WTC11 (cell line): ENCODE measurements around the gene CCR9. TPM values are rescaled to one million over a fixed set of nuclear protein-coding genes. Genes with fewer than 3 reads are reported as not detected.

ENCODE experiments used
- ATAC-seq: fragments of 200-7000 bp; cut with Tn5 transposase; 2 replicates; pipeline ENCODE4 v1.10.0; 2021; ENCODE audit warnings: mild to moderate bottlenecking, moderate library complexity
- CTCF ChIA-PET: fragments of 300-600 bp; sonication (Branson Sonifier 250); formaldehyde crosslinking; loops from one replicate; lab custom pipeline; 2021; ENCODE audit warnings: antibody characterized with exemption; lab: Charles Lee
- POLR2A ChIA-PET: fragments of 350-600 bp; sonication (Branson Sonifier 250); formaldehyde crosslinking; loops from one replicate; lab custom pipeline; 2021; ENCODE audit warnings: antibody characterized with exemption; lab: Charles Lee
- DNase-seq: peaks from one replicate; pipeline ENCODE4 v3.0.0; 2021; ENCODE audit warnings: low spot score
- H3K27ac Mint-ChIP-seq: 2 replicates; pipeline ENCODE4 v1.8.0; 2021; ENCODE audit warnings: mixed read lengths
- H3K27me3 Mint-ChIP-seq: 2 replicates; pipeline ENCODE4 v1.8.0; 2021; ENCODE audit warnings: low read depth, mild to moderate bottlenecking, moderate library complexity, mixed read lengths
- H3K36me3 Mint-ChIP-seq: 2 replicates; pipeline ENCODE4 v1.8.0; 2021; ENCODE audit warnings: mixed read lengths
- H3K4me1 Mint-ChIP-seq: 2 replicates; pipeline ENCODE4 v1.8.0; 2022; ENCODE audit warnings: mixed read lengths
- H3K4me3 Mint-ChIP-seq: 2 replicates; pipeline ENCODE4 v1.8.0; 2021; ENCODE audit warnings: mild to moderate bottlenecking, moderate library complexity, mixed read lengths
- H3K9me3 Mint-ChIP-seq: 2 replicates; pipeline ENCODE4 v1.8.0; 2021; ENCODE audit warnings: mixed read lengths
- CBFB ChIP-seq: sonication (generic); formaldehyde crosslinking; IDR thresholded peaks from 2 replicates; pipeline ENCODE4 v1.8.1; 2022; ENCODE audit warnings: mild to moderate bottlenecking, low read depth, missing genetic modification reagents
- FOXJ3 ChIP-seq: sonication (generic); formaldehyde crosslinking; IDR thresholded peaks from 2 replicates; pipeline ENCODE4 v1.9.0; 2021; ENCODE audit warnings: missing genetic modification reagents, mild to moderate bottlenecking, borderline replicate concordance
- FOXP1 ChIP-seq: sonication (generic); formaldehyde crosslinking; IDR thresholded peaks from 2 replicates; pipeline ENCODE4 v1.8.0; 2022; ENCODE audit warnings: missing genetic modification reagents, mild to moderate bottlenecking, moderate library complexity, borderline replicate concordance
- NFE2L1 ChIP-seq: sonication (generic); formaldehyde crosslinking; IDR thresholded peaks from 2 replicates; pipeline ENCODE4 v1.8.1; 2023; ENCODE audit warnings: missing genetic modification reagents
- ZBTB21 ChIP-seq: sonication (generic); formaldehyde crosslinking; IDR thresholded peaks from 2 replicates; pipeline ENCODE4 v1.8.1; 2023; ENCODE audit warnings: mild to moderate bottlenecking, missing genetic modification reagents, borderline replicate concordance
- ZNF532 ChIP-seq: fragments of 250-450 bp; sonication (Bioruptor Pico); IDR thresholded peaks from 2 replicates; pipeline ENCODE4 v1.9.0; 2021; ENCODE audit warnings: mild to moderate bottlenecking, borderline replicate concordance
- total RNA-seq: library from RNA; stranded (reverse); gene quantifications from 3 replicates; pipeline ENCODE4 v1.2.3, GENCODE V29; 2021
- TF ChIP-seq, protein P1 (sequence below): sonication (generic); formaldehyde crosslinking; conservative IDR thresholded peaks from 2 replicates; pipeline ENCODE4 v1.8.1; 2023; ENCODE audit warnings: mild to moderate bottlenecking, low read depth, missing genetic modification reagents, moderate library complexity
- TF ChIP-seq, protein P2 (sequence below): sonication (generic); formaldehyde crosslinking; IDR thresholded peaks from 2 replicates; pipeline ENCODE4 v1.8.1; 2023; ENCODE audit warnings: mild to moderate bottlenecking, missing genetic modification reagents, borderline replicate concordance
- TF ChIP-seq, protein P3 (sequence below): fragments of 250-450 bp; sonication (Bioruptor Pico); IDR thresholded peaks from 2 replicates; pipeline ENCODE4 v1.9.0; 2021; ENCODE audit warnings: mild to moderate bottlenecking
- TF ChIP-seq, protein P4 (sequence below): sonication (generic); formaldehyde crosslinking; IDR thresholded peaks from 2 replicates; pipeline ENCODE4 v1.8.0; 2022; ENCODE audit warnings: mild to moderate bottlenecking, missing genetic modification reagents
- TF ChIP-seq, protein P5 (sequence below): sonication (generic); formaldehyde crosslinking; IDR thresholded peaks from 2 replicates; pipeline ENCODE4 v1.8.1; 2022; ENCODE audit warnings: mild to moderate bottlenecking, moderate library complexity, missing genetic modification reagents

Gene CCR9
- total RNA-seq, 1 experiment from 2014 or later: not detected

GRCh38 chr3:45948311-45948781 is 62.0 kb downstream of the CCR9 start:
- no peaks in the 10 kb centered on the region for H3K4me1 Mint-ChIP-seq
- no peaks in the 10 kb centered on the region for H3K9me3 Mint-ChIP-seq
- ChIA-PET POLR2A (no interaction called here), CTCF (interaction anchor here (0.5 to 1.0 kb wide), 2 partner anchors 10 to 849 kb away, joined by 3 to 5 read pairs; no protein-coding TSS in a partner anchor)
- TF ChIP-seq, protein P1, sequence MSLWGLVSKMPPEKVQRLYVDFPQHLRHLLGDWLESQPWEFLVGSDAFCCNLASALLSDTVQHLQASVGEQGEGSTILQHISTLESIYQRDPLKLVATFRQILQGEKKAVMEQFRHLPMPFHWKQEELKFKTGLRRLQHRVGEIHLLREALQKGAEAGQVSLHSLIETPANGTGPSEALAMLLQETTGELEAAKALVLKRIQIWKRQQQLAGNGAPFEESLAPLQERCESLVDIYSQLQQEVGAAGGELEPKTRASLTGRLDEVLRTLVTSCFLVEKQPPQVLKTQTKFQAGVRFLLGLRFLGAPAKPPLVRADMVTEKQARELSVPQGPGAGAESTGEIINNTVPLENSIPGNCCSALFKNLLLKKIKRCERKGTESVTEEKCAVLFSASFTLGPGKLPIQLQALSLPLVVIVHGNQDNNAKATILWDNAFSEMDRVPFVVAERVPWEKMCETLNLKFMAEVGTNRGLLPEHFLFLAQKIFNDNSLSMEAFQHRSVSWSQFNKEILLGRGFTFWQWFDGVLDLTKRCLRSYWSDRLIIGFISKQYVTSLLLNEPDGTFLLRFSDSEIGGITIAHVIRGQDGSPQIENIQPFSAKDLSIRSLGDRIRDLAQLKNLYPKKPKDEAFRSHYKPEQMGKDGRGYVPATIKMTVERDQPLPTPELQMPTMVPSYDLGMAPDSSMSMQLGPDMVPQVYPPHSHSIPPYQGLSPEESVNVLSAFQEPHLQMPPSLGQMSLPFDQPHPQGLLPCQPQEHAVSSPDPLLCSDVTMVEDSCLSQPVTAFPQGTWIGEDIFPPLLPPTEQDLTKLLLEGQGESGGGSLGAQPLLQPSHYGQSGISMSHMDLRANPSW (CRISPR knock-in tag): no peak
- TF ChIP-seq ZNF532 (CRISPR knock-in tag) (no peak), ZBTB21 (CRISPR knock-in tag) (no peak), FOXJ3 (CRISPR knock-in tag) (no peak), NFE2L1 (no peak), FOXP1 (no peak), CBFB (CRISPR knock-in tag) (no peak)
- TF ChIP-seq, protein P2, sequence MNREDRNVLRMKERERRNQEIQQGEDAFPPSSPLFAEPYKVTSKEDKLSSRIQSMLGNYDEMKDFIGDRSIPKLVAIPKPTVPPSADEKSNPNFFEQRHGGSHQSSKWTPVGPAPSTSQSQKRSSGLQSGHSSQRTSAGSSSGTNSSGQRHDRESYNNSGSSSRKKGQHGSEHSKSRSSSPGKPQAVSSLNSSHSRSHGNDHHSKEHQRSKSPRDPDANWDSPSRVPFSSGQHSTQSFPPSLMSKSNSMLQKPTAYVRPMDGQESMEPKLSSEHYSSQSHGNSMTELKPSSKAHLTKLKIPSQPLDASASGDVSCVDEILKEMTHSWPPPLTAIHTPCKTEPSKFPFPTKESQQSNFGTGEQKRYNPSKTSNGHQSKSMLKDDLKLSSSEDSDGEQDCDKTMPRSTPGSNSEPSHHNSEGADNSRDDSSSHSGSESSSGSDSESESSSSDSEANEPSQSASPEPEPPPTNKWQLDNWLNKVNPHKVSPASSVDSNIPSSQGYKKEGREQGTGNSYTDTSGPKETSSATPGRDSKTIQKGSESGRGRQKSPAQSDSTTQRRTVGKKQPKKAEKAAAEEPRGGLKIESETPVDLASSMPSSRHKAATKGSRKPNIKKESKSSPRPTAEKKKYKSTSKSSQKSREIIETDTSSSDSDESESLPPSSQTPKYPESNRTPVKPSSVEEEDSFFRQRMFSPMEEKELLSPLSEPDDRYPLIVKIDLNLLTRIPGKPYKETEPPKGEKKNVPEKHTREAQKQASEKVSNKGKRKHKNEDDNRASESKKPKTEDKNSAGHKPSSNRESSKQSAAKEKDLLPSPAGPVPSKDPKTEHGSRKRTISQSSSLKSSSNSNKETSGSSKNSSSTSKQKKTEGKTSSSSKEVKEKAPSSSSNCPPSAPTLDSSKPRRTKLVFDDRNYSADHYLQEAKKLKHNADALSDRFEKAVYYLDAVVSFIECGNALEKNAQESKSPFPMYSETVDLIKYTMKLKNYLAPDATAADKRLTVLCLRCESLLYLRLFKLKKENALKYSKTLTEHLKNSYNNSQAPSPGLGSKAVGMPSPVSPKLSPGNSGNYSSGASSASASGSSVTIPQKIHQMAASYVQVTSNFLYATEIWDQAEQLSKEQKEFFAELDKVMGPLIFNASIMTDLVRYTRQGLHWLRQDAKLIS (CRISPR knock-in tag): no peak
- TF ChIP-seq, protein P3, sequence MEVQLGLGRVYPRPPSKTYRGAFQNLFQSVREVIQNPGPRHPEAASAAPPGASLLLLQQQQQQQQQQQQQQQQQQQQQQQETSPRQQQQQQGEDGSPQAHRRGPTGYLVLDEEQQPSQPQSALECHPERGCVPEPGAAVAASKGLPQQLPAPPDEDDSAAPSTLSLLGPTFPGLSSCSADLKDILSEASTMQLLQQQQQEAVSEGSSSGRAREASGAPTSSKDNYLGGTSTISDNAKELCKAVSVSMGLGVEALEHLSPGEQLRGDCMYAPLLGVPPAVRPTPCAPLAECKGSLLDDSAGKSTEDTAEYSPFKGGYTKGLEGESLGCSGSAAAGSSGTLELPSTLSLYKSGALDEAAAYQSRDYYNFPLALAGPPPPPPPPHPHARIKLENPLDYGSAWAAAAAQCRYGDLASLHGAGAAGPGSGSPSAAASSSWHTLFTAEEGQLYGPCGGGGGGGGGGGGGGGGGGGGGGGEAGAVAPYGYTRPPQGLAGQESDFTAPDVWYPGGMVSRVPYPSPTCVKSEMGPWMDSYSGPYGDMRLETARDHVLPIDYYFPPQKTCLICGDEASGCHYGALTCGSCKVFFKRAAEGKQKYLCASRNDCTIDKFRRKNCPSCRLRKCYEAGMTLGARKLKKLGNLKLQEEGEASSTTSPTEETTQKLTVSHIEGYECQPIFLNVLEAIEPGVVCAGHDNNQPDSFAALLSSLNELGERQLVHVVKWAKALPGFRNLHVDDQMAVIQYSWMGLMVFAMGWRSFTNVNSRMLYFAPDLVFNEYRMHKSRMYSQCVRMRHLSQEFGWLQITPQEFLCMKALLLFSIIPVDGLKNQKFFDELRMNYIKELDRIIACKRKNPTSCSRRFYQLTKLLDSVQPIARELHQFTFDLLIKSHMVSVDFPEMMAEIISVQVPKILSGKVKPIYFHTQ (CRISPR knock-in tag): no peak
- TF ChIP-seq, protein P4, sequence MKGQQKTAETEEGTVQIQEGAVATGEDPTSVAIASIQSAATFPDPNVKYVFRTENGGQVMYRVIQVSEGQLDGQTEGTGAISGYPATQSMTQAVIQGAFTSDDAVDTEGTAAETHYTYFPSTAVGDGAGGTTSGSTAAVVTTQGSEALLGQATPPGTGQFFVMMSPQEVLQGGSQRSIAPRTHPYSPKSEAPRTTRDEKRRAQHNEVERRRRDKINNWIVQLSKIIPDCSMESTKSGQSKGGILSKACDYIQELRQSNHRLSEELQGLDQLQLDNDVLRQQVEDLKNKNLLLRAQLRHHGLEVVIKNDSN (CRISPR knock-in tag): no peak
- TF ChIP-seq, protein P5, sequence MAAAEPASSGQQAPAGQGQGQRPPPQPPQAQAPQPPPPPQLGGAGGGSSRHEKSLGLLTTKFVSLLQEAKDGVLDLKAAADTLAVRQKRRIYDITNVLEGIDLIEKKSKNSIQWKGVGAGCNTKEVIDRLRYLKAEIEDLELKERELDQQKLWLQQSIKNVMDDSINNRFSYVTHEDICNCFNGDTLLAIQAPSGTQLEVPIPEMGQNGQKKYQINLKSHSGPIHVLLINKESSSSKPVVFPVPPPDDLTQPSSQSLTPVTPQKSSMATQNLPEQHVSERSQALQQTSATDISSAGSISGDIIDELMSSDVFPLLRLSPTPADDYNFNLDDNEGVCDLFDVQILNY (CRISPR knock-in tag): no peak
- peaks cover 55% of the 10 kb centered on the region for H3K36me3 Mint-ChIP-seq
- ATAC-seq (no peak), DNase-seq (no peak)
- no peak overlapping the region for H3K27ac Mint-ChIP-seq
- no peak overlapping the region for H3K4me3 Mint-ChIP-seq
- no peaks in the 10 kb centered on the region for H3K27me3 Mint-ChIP-seq
